Right lobe of liver (tissue), 6 donors: ENCODE measurements around the gene GCA. TPM values are rescaled to one million over a fixed set of nuclear protein-coding genes. Genes with fewer than 3 reads are reported as not detected.

Experiments used
- ATAC-seq, 4 donors: fragments of 200-7000 bp; cut with Tn5 transposase; one replicate each; pipeline ENCODE4 v1.9.1; 2020; ENCODE audit warnings: mild to moderate bottlenecking in 4 of 4, moderate library complexity in 4 of 4
- DNase-seq, 3 donors: peaks; one replicate each; pipeline ENCODE4 v3.0.0-alpha.2; 2020
- H3K27ac ChIP-seq, 3 donors: fragments of 200-600 bp; one replicate each; pipeline ENCODE4 v1.8.0; 2022
- H3K27me3 ChIP-seq, 2 donors: fragments of 200-600 bp; one replicate each; pipeline ENCODE4 v1.8.0; 2022
- H3K36me3 ChIP-seq, 4 donors: fragments of 200-600 bp; sonication (generic) in 1 of 4; one replicate each; pipeline versions ENCODE4 v1.5.1 to v1.8.0; 2017 to 2022; ENCODE audit warnings: control low read depth in 1 of 4
- H3K4me1 ChIP-seq, 4 donors: fragments of 200-600 bp; sonication (generic) in 1 of 4; one replicate each; pipeline versions ENCODE4 v1.5.1 to v1.8.0; 2017 to 2022; ENCODE audit warnings: control low read depth in 1 of 4
- H3K4me3 ChIP-seq, 3 donors: fragments of 200-600 bp; one replicate each; pipeline ENCODE4 v1.8.0; 2022
- H3K9me3 ChIP-seq, 4 donors: fragments of 200-600 bp; sonication (generic) in 1 of 4; one replicate each; pipeline versions ENCODE4 v1.5.1 to v1.8.0; 2017 to 2022; ENCODE audit warnings: control low read depth in 1 of 4
- POLR2A ChIP-seq: fragments of 450-650 bp; IDR thresholded peaks from one replicate; pipeline ENCODE4 v1.6.1; 2017; ENCODE audit warnings: antibody characterized with exemption, mild to moderate bottlenecking
- WGBS: methylation state at CpG from one replicate; pipeline ENCODE4 v1.1.6; 2018; ENCODE audit warnings: low coverage, low lambda C conversion rate; ENCODE audit not compliant: insufficient coverage; ENCODE audit errors: missing lambda C conversion rate; 5-methylcytosine and 5-hydroxymethylcytosine counted together
- intact Hi-C, 2 donors: fragments of 100-400 bp; cut with DNase I; formaldehyde crosslinking; loops; one replicate each; pipeline versions ENCODE4 v1.11.2 to v1.14.1; 2022
- total RNA-seq, 6 experiments: library from RNA; depleted of rRNA in 2 of 6; stranded (reverse); fragments of >200 nt in 2 of 6; fragmentation: NEBNext Ultra II Directional in 3 of 6; extraction: Animal tissue kit (Norgen Biotek cat#: 25700) in 3 of 6; gene quantifications; one replicate each; pipeline versions ENCODE4 v1.1.0 to v1.2.4, GENCODE V29; 2016 to 2023
- TF ChIP-seq, protein P1 (sequence below), 4 donors: fragments of 200-600 bp in 3 of 4; fragments of 450-650 bp in 1 of 4; IDR thresholded peaks; one replicate each; pipeline versions ENCODE4 v1.5.1 to v1.8.0; 2016 to 2022; ENCODE audit warnings: antibody characterized with exemption in 4 of 4, mild to moderate bottlenecking in 2 of 4
- donor health status: DM: no; HTN: yes; CAD: no.
- donor health status: DM: no; HTN: no; CAD: no.
- donor health status: DM: no; HTN: no; CAD: no.
- donor health status: DM: no; HTN: yes; CAD: no.
- donor health status: DM: no; HTN: yes; CAD: no.

The GCA gene
- total RNA-seq, 6 experiments from 2014 or later: 6.8 to 18.1 (median 10.9) TPM

DNA sequence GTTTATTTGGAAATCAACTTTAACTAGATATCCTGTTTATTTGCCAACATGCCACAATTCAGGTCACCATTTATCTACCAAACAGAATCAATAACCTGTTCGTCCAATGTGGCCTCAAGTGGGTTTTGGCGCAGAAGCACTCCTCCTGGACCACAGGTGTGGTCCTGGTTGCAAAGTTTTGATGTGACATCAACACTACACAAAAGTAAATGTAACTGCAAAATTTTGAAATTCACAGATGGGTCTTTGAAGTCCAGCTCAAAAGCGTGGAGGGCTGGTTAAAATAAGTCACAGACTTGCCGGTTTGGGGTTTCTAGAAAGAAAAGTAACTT is 474 bp upstream of the GCA start:
- Histone ChIP-seq H3K4me1 (peaks cover 0 to 3% (median 0%) of the 10 kb centered on the region in 4 donors), H3K27me3 (no peaks in the 10 kb centered on the region), H3K4me3 (peak overlapping the region; percentile 84 to 91 (median 86)), H3K27ac (no peak overlapping the region), H3K9me3 (no peaks in the 10 kb centered on the region), H3K36me3 (peaks cover 0 to 4% (median 0%) of the 10 kb centered on the region in 4 donors)
- no peak for ATAC-seq
- DNase-seq: no peak
- intact Hi-C loops: no loop called here
- 37% methylated on average over 4 of the region's 4 CpGs for WGBS
- no peak for TF ChIP-seq POLR2A
- TF ChIP-seq, protein P1, sequence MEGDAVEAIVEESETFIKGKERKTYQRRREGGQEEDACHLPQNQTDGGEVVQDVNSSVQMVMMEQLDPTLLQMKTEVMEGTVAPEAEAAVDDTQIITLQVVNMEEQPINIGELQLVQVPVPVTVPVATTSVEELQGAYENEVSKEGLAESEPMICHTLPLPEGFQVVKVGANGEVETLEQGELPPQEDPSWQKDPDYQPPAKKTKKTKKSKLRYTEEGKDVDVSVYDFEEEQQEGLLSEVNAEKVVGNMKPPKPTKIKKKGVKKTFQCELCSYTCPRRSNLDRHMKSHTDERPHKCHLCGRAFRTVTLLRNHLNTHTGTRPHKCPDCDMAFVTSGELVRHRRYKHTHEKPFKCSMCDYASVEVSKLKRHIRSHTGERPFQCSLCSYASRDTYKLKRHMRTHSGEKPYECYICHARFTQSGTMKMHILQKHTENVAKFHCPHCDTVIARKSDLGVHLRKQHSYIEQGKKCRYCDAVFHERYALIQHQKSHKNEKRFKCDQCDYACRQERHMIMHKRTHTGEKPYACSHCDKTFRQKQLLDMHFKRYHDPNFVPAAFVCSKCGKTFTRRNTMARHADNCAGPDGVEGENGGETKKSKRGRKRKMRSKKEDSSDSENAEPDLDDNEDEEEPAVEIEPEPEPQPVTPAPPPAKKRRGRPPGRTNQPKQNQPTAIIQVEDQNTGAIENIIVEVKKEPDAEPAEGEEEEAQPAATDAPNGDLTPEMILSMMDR (IDR thresholded peaks at IDR 0.05): no peak

DNA sequence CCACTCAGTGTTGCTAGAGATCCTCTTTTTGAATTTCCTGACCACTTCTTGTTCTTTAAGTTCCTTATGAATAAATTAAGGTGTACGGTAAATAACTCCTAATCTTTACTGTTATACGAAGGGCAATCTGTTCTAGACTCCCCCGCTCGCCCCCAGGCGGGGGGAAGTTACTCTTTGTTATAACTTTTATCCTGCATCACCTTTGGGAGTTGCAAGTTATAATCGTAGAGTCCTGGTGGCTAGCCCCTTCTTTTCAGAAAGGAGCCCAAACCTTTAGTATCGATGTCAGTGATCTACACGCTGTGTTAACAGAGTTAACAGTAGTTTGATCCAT is 652 bp downstream of the GCA start:
- 6% methylated on average over 8 of the region's 8 CpGs for WGBS
- peaks cover 0 to 4% (median 0%) of the 10 kb centered on the region in 4 donors for H3K36me3 ChIP-seq
- H3K27me3 ChIP-seq: no peaks in the 10 kb centered on the region
- TF ChIP-seq POLR2A: no peak
- TF ChIP-seq, protein P1 (IDR thresholded peaks at IDR 0.05): no peak
- H3K4me1 ChIP-seq: peaks cover 0 to 3% (median 0%) of the 10 kb centered on the region in 4 donors
- ATAC-seq: no peak
- H3K27ac ChIP-seq: peak overlapping the region; percentile 53 to 83 (median 67)
- no peaks in the 10 kb centered on the region for H3K9me3 ChIP-seq
- H3K4me3 ChIP-seq: peak overlapping the region; percentile 84 to 91 (median 86)
- no peak for DNase-seq
- intact Hi-C loops: no loop called here

DNA sequence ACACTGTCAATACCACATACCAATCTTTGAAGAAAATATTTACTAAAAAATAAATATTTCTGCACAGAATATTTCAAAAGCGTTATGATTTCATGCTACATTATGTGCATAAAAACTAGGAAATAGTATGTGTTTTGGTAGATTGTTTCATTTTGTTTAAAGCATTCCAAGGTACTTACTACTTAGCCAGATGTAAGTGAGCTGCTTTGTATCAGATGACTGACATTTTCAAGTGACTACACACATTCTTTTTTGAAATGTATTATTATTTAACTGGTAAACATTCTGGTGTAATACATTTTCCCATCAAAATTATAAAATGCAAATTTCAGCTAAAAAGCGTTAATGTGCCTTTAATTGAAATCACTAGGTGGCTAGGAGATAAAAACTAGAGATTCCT is 21.5 kb downstream of the GCA start:
- Histone ChIP-seq H3K27me3 (no peaks in the 10 kb centered on the region), H3K4me3 (no peak overlapping the region), H3K27ac (no peak overlapping the region), H3K4me1 (no peaks in the 10 kb centered on the region), H3K9me3 (no peaks in the 10 kb centered on the region), H3K36me3 (no peaks in the 10 kb centered on the region)
- TF ChIP-seq, protein P1 (IDR thresholded peaks at IDR 0.05): no peak
- TF ChIP-seq POLR2A: no peak
- 65% methylated on average over 2 of the region's 2 CpGs for WGBS
- ATAC-seq (no peak), DNase-seq (no peak)
- intact Hi-C loops: no loop called here

DNA sequence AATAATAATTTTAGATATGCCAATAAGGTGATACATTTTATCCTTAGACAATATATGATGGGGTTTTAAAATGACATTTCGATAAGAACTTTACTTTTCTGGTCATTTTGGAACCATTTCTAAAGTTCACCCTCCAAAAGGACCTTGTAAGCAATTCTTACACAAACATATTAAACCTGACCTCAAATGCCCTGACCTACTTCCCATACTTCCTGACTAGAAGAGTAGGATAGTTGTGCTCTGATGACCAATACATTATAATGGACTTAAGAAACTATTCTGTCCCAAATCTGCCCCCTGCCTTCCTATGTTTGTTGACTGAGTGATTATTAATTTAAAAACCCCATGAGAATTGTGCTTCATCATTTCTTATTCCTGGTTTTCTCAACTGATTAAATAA is 24.6 kb downstream of the GCA start:
- peak; percentile 24 to 51 (median 38) for ATAC-seq
- H3K4me3 ChIP-seq: no peak overlapping the region
- H3K9me3 ChIP-seq: no peaks in the 10 kb centered on the region
- no peaks in the 10 kb centered on the region for H3K4me1 ChIP-seq
- WGBS: 21% methylated on average over 1 of the region's 1 CpG
- no peaks in the 10 kb centered on the region for H3K36me3 ChIP-seq
- TF ChIP-seq, protein P1 (IDR thresholded peaks at IDR 0.05): no peak
- TF ChIP-seq POLR2A: no peak
- no peaks in the 10 kb centered on the region for H3K27me3 ChIP-seq
- no peak overlapping the region for H3K27ac ChIP-seq
- no peak for DNase-seq
- intact Hi-C loops: no loop called here

DNA sequence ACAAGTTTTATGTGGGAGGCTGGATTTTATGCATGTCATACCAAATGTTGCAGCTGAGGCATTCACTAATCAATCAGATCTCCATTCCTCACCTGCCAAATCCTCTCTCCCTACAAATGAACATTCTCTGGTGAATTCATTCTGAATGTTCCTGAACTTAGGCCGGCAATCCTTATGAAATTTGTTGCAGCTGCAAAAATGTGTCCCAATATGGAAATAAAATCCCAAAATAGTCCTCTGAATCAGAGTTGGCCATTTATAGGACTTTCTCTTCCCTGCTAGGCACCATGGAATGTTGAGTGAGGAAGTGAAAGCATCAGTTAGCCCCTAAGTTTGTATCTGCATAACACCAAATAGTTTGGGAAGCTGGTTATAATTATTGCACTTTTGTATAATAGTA is 25.6 kb downstream of the GCA start:
- no peaks in the 10 kb centered on the region for H3K27me3 ChIP-seq
- no peaks in the 10 kb centered on the region for H3K9me3 ChIP-seq
- no peaks in the 10 kb centered on the region for H3K4me1 ChIP-seq
- TF ChIP-seq POLR2A: no peak
- TF ChIP-seq, protein P1 (IDR thresholded peaks at IDR 0.05): no peak
- no peak overlapping the region for H3K27ac ChIP-seq
- intact Hi-C loops: no loop called here
- no peak overlapping the region for H3K4me3 ChIP-seq
- no peak for ATAC-seq
- WGBS: 86% methylated on average over 1 of the region's 1 CpG
- DNase-seq: no peak
- H3K36me3 ChIP-seq: no peaks in the 10 kb centered on the region
